Adrenal gland (tissue), 12 donors: ENCODE data around the gene PLD1. TPM values are rescaled to one million over a fixed set of nuclear protein-coding genes. Genes with fewer than 3 reads are reported as not detected.

Experiments used
- DNase-seq, 7 donors: peaks; one replicate each; pipeline ENCODE4 v3.0.0-alpha.2; 2019 to 2020
- H3K27ac ChIP-seq, 5 donors: fragments of 200-600 bp; sonication (generic) in 4 of 5; 1 replicate in 3 of 5; 2 replicates in 2 of 5; pipeline versions ENCODE4 v1.5.1 to v1.8.0; 2016 to 2020; ENCODE audit warnings: mild to moderate bottlenecking in 1 of 5
- H3K27me3 ChIP-seq: fragments of 200-600 bp; 2 replicates; pipeline ENCODE4 v1.8.0; 2021
- H3K36me3 ChIP-seq, 2 donors: fragments of 200-600 bp; replicated peaks in 1 of 2; 1 replicate in 1 of 2; 2 replicates in 1 of 2; pipeline versions ENCODE4 v1.5.1 to v1.8.0; 2018 to 2022
- H3K4me1 ChIP-seq, 2 donors: fragments of 200-600 bp; replicated peaks in 1 of 2; 1 replicate in 1 of 2; 2 replicates in 1 of 2; pipeline versions ENCODE4 v1.5.1 to v1.8.0; 2018 to 2021
- H3K4me3 ChIP-seq, 4 donors: fragments of 200-600 bp; sonication (generic) in 3 of 4; one replicate each; pipeline ENCODE4 v1.5.1; 2016 to 2018
- H3K9me3 ChIP-seq, 3 donors: fragments of 200-600 bp; sonication (generic) in 1 of 3; replicated peaks in 1 of 3; 1 replicate in 2 of 3; 2 replicates in 1 of 3; pipeline versions ENCODE4 v1.5.1 to v1.8.0; 2016 to 2021
- CTCF ChIP-seq, 6 experiments: fragments of 450-650 bp in 4 of 6; fragments of 200-600 bp in 2 of 6; sonication (generic) in 1 of 6; IDR thresholded peaks; 1 replicate in 5 of 6; 2 replicates in 1 of 6; pipeline versions ENCODE4 v1.5.1 to v1.8.0; 2016 to 2021; ENCODE audit warnings: antibody characterized with exemption in 6 of 6, mild to moderate bottlenecking in 2 of 6, moderate library complexity in 1 of 6
- POLR2A ChIP-seq, 2 donors: fragments of 450-650 bp; IDR thresholded peaks; one replicate each; pipeline ENCODE4 v1.6.1; 2017; ENCODE audit warnings: antibody characterized with exemption in 2 of 2, mild to moderate bottlenecking in 2 of 2, moderate library complexity in 1 of 2
- WGBS, 4 donors: extraction: QIAGEN DNeasy Blood & Tissue Kit in 2 of 4; methylation state at CpG; one replicate each; pipeline versions ENCODE4 v1.1.5 to v1.1.7; 2013 to 2017; 5-methylcytosine and 5-hydroxymethylcytosine counted together
- intact Hi-C, 2 donors: fragments of 100-400 bp; cut with DNase I; formaldehyde crosslinking; loops; one replicate each; pipeline versions ENCODE4 v1.14.1 to v1.15.0; 2022 to 2023
- polyA plus RNA-seq, 3 donors: library from polyadenylated mRNA; stranded (reverse); fragments of 200-250 nt in 2 of 3; fragments of 350-450 nt in 1 of 3; fragmentation: Illumina TruSeq in 1 of 3; extraction: RNeasy Lipid Tissue Mini Kit (QIAGEN cat#74804) in 1 of 3; gene quantifications; one replicate each; pipeline ENCODE4 v1.2.3, GENCODE V29; 2013 to 2014
- total RNA-seq, 9 donors: library from RNA; depleted of rRNA in 4 of 9; stranded (reverse); fragments of >200 nt in 4 of 9; fragments of 120-200 nt in 1 of 9; fragmentation: NEBNext Ultra II Directional in 1 of 9; extraction: Animal tissue kit (Norgen Biotek cat#: 25700) in 1 of 9; gene quantifications; one replicate each; pipeline versions ENCODE4 v1.1.0 to v1.2.4, GENCODE V29; 2013 to 2023
- donor health status: healthy with polysubstance abuse.
- donor health status: Bipolar disorder and iron deficiency.
- donor health status: DM: yes; HTN: yes; CAD: no.
- donor health status: DM: no; HTN: no; CAD: no.
- donor health status: DM: no; HTN: no; CAD: no.
- donor health status: DM: yes; HTN: yes; CAD: no.

PLD1 gene
- total and polyA plus RNA-seq, 12 donors = 25.7 to 178 (median 94.5) TPM

DNA sequence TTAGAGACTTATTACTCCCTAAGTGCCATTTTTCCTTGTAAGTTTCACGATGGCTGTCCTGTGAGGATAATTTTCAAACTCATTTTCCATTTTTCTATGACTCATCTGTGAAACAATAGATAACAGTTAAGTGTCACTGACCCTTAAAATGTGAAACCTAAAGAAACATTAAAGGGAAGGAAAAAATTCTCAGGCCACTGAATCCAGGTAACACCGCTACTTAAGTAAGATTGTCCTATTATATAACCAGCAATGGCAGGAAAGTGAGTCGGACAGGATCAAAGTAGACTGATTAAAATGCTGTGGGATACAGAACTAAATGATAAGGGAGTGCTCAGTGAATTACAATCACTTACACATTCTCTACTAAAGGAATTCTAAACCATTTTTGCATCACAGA is 12.4 kb downstream of the PLD1 start:
- no peaks in the 10 kb centered on the region for H3K9me3 ChIP-seq
- TF ChIP-seq POLR2A (IDR thresholded peaks at IDR 0.05) (no peak), CTCF (IDR thresholded peaks at IDR 0.05) (no peak)
- intact Hi-C loops = no loop called here
- H3K27me3 ChIP-seq = no peaks in the 10 kb centered on the region
- no peaks in the 10 kb centered on the region for H3K36me3 ChIP-seq
- H3K4me1 ChIP-seq = peaks cover 3 to 44% of the 10 kb centered on the region in 2 donors
- WGBS, 4 donors = 40 to 46% (median 41%) methylated on average over 3 of the region's 3 CpGs
- peak overlapping the region in 3 of 5 donors; percentile 37 to 68 (median 54) for H3K27ac ChIP-seq
- no peak for DNase-seq
- no peak overlapping the region for H3K4me3 ChIP-seq

- 62 to 92% (median 76%) methylated on average over 1 of the region's 1 CpG for WGBS, 4 donors
- Histone ChIP-seq H3K4me3 (no peak overlapping the region), H3K4me1 (peaks cover 8 to 44% of the 10 kb centered on the region in 2 donors), H3K36me3 (no peaks in the 10 kb centered on the region), H3K9me3 (no peaks in the 10 kb centered on the region), H3K27me3 (no peaks in the 10 kb centered on the region), H3K27ac (no peak overlapping the region)
- intact Hi-C loops = no loop called here
- no peak for DNase-seq
- TF ChIP-seq CTCF (IDR thresholded peaks at IDR 0.05) (no peak), POLR2A (IDR thresholded peaks at IDR 0.05) (no peak)
Observed at GRCh38 chr3:171797265-171797679, 13.0 kb downstream of the PLD1 start.

GRCh38 chr3:171796625-171797264 is 13.5 kb downstream of the PLD1 start:
- DNase-seq = no peak
- Histone ChIP-seq H3K36me3 (no peaks in the 10 kb centered on the region), H3K9me3 (no peaks in the 10 kb centered on the region), H3K4me3 (no peak overlapping the region), H3K27me3 (no peaks in the 10 kb centered on the region), H3K4me1 (peaks cover 13 to 44% of the 10 kb centered on the region in 2 donors), H3K27ac (no peak overlapping the region)
- whole genome bisulfite sequencing, 4 donors = 95 to 100% (median 98%) methylated on average over 4 of the region's 4 CpGs
- TF ChIP-seq CTCF (IDR thresholded peaks at IDR 0.05) (no peak), POLR2A (IDR thresholded peaks at IDR 0.05) (no peak)
- intact Hi-C loops = no loop called here

DNA sequence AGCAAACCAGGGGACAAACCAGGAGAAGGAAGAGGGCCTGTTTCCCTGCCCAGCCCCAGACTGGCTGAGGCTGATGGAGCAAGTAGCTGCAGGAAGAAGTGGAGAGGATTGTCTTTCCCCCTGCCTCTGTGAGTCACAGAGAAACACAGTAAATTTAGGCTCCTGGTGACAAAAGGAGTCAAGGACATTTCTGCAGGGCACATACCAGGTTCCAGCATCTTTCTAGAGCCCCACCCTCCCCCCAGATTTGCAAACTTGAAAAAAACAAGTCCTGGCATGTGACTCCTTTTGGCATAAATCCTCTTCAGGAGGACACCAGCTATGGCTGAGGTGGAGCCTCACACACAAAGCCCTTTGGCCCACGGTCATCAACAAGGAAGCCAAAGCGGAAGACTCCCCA is 17.8 kb downstream of the PLD1 start:
- Histone ChIP-seq H3K4me3 (no peak overlapping the region), H3K27ac (peak overlapping the region in 3 of 5 donors; percentile 21 to 69 (median 59)), H3K9me3 (no peaks in the 10 kb centered on the region), H3K4me1 (peaks cover 16 to 47% of the 10 kb centered on the region in 2 donors), H3K27me3 (no peaks in the 10 kb centered on the region), H3K36me3 (no peaks in the 10 kb centered on the region)
- 66 to 85% (median 73%) methylated on average over 2 of the region's 2 CpGs for WGBS, 4 donors
- TF ChIP-seq POLR2A (IDR thresholded peaks at IDR 0.05) (peak in 1 of 2 donors; percentile 18), CTCF (IDR thresholded peaks at IDR 0.05) (no peak)
- intact Hi-C loops = no loop called here
- peak in 6 of 7 donors; percentile 47 to 79 (median 65) for DNase-seq
